A673 (cell line): ENCODE data around the gene EYA3.

Source experiments
- CTCF ChIP-seq: fragments of 300-800, 200-600 bp; sonication (generic); conservative IDR thresholded peaks from 2 replicates; pipeline ENCODE4 v1.5.1; 2017; ENCODE audit warnings: low read depth, mild to moderate bottlenecking, antibody characterized with exemption, low read length, moderate library complexity, mixed read lengths
- EZH2 ChIP-seq: fragments of 200-600 bp; sonication (generic); IDR thresholded peaks from 2 replicates; pipeline ENCODE4 v1.6.1; 2017; ENCODE audit warnings: borderline replicate concordance, low read depth, mild to moderate bottlenecking, mixed read lengths, antibody characterized with exemption, low read length; ENCODE audit not compliant: poor library complexity, severe bottlenecking

DNA sequence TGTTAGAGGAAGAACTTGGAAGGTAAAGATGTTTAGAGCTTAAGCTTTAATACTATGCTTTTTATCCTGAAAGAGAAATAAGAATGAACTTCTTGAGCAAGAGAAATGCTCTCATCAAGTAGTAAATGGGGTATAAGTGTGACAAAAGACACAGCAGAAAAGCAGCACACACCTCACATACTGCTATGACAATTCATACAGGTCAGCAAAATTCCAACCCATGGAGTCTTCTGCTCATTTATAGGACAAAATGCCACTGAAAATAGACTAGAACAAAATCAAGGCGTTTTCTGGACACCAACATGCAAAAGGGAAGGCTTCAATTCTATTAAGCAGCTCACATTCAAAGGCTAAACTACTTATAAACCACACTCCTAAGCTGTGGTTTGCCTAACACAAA, 61.2 kb downstream of the EYA3 start:
- TF ChIP-seq CTCF (no peak), EZH2 (no peak)
